DND-41 (cell line): Measurements from ENCODE around the gene MIGA1.
"Not testable (repeated sequence)": the region's sequence is repeated elsewhere in the genome, so short reads cannot be mapped to it uniquely, and the experiment has no call there.

Experiments used
- ATAC-seq: fragments of 200-7000 bp; cut with Tn5 transposase; 3 replicates; pipeline ENCODE4 v1.9.1; 2021; ENCODE audit warnings: low read depth; ENCODE audit not compliant: insufficient read depth
- DNase-seq: peaks from one replicate; pipeline ENCODE4 v3.0.0-alpha.2; 2020
- H2AFZ ChIP-seq: 2 replicates; pipeline ENCODE4 v1.6.0; 2012; ENCODE audit warnings: low read depth, low read length
- H3K27ac ChIP-seq: 2 replicates; pipeline ENCODE4 v1.5.1; 2012; ENCODE audit warnings: low read length, inconsistent platforms
- H3K27me3 ChIP-seq: fragments of 200-600 bp; sonication (generic); 2 replicates; pipeline ENCODE4 v1.6.0; 2012; ENCODE audit warnings: low read length, mild to moderate bottlenecking, inconsistent platforms; ENCODE audit not compliant: insufficient read depth, poor library complexity
- H3K36me3 ChIP-seq: 2 replicates; pipeline ENCODE4 v1.5.1; 2012; ENCODE audit warnings: low read length, inconsistent platforms; ENCODE audit not compliant: insufficient read depth
- H3K4me1 ChIP-seq: 2 replicates; pipeline ENCODE4 v1.5.1; 2012; ENCODE audit warnings: mild to moderate bottlenecking, low read length; ENCODE audit not compliant: insufficient read depth
- H3K4me2 ChIP-seq: 2 replicates; pipeline ENCODE4 v1.6.0; 2012; ENCODE audit warnings: mild to moderate bottlenecking, moderate library complexity, low read length, inconsistent platforms; ENCODE audit not compliant: insufficient read depth
- H3K4me3 ChIP-seq, 2 experiments: fragments of 200-600 bp in 1 of 2; shearing (Covaris generic) in 1 of 2; 2 replicates each; pipeline ENCODE4 v1.5.1; 2012 to 2016; ENCODE audit warnings: inconsistent platforms in 2 of 2, low read length in 2 of 2, mild to moderate bottlenecking in 2 of 2, low read depth in 1 of 2, moderate library complexity in 1 of 2
- H3K79me2 ChIP-seq: 2 replicates; pipeline ENCODE4 v1.6.0; 2012; ENCODE audit warnings: low read length, inconsistent platforms; ENCODE audit not compliant: insufficient read depth
- H3K9ac ChIP-seq: 2 replicates; pipeline ENCODE4 v1.6.0; 2012; ENCODE audit warnings: low read depth, mild to moderate bottlenecking, inconsistent platforms, low read length, moderate library complexity
- H3K9me3 ChIP-seq: 2 replicates; pipeline ENCODE4 v1.5.1; 2012; ENCODE audit warnings: low read length, moderate library complexity, mild to moderate bottlenecking, inconsistent platforms; ENCODE audit not compliant: insufficient read depth, severe bottlenecking
- H4K20me1 ChIP-seq: 2 replicates; pipeline ENCODE4 v1.6.0; 2012; ENCODE audit warnings: low read length; ENCODE audit not compliant: insufficient read depth
- EZH2 ChIP-seq: IDR thresholded peaks from 3 replicates; pipeline ENCODE4 v1.6.1; 2012; ENCODE audit warnings: borderline replicate concordance, low read depth, mild to moderate bottlenecking, moderate library complexity, low read length, inconsistent platforms; ENCODE audit not compliant: severe bottlenecking
- TF ChIP-seq, protein P1 (sequence below): IDR thresholded peaks from 2 replicates; pipeline ENCODE4 v1.5.1; 2012; ENCODE audit warnings: borderline replicate concordance, low read length, moderate library complexity, mild to moderate bottlenecking; ENCODE audit not compliant: poor library complexity, severe bottlenecking; ENCODE audit errors: extremely low read depth

The MIGA1 gene

DNA sequence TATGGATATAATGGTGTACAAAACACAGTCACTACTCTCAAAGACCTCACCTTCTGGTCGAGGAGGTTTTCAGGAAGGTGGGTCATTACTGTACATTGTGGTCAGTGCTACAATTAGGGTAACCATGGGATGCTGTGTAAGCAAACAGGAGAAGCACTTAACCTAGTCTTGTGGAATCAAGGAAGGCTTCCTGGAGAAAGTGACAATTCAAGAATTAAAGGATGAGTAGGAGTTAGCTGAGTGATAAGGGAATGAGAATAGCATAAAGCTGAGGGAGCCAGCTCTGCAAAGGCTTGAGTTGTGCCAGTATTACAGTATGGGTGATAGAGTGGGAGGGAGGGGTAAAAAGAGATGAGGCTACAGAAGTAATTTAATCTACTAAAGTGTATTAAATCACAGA lies 126.2 kb downstream of the MIGA1 start:
- DNase-seq: no peak
- Histone ChIP-seq H3K79me2 (no peaks in the 10 kb centered on the region), H3K27me3 (no peaks in the 10 kb centered on the region), H3K9me3 (no peaks in the 10 kb centered on the region), H3K4me1 (no peaks in the 10 kb centered on the region), H3K4me3 (no peak overlapping the region), H3K9ac (no peak overlapping the region), H3K27ac (no peak overlapping the region), H3K36me3 (no peaks in the 10 kb centered on the region), H2AFZ (no peak overlapping the region), H3K4me2 (no peak overlapping the region), H4K20me1 (no peaks in the 10 kb centered on the region)
- no peak for TF ChIP-seq EZH2
- TF ChIP-seq, protein P1, sequence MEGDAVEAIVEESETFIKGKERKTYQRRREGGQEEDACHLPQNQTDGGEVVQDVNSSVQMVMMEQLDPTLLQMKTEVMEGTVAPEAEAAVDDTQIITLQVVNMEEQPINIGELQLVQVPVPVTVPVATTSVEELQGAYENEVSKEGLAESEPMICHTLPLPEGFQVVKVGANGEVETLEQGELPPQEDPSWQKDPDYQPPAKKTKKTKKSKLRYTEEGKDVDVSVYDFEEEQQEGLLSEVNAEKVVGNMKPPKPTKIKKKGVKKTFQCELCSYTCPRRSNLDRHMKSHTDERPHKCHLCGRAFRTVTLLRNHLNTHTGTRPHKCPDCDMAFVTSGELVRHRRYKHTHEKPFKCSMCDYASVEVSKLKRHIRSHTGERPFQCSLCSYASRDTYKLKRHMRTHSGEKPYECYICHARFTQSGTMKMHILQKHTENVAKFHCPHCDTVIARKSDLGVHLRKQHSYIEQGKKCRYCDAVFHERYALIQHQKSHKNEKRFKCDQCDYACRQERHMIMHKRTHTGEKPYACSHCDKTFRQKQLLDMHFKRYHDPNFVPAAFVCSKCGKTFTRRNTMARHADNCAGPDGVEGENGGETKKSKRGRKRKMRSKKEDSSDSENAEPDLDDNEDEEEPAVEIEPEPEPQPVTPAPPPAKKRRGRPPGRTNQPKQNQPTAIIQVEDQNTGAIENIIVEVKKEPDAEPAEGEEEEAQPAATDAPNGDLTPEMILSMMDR: no peak
- no peak for ATAC-seq

- Histone ChIP-seq H3K9ac (no peak overlapping the region), H3K4me3 (no peak overlapping the region), H3K36me3 (no peaks in the 10 kb centered on the region), H3K27me3 (no peaks in the 10 kb centered on the region), H3K4me2 (no peak overlapping the region), H2AFZ (no peak overlapping the region), H3K4me1 (no peaks in the 10 kb centered on the region), H3K79me2 (no peaks in the 10 kb centered on the region), H3K9me3 (no peaks in the 10 kb centered on the region), H4K20me1 (no peaks in the 10 kb centered on the region), H3K27ac (no peak overlapping the region)
- DNase-seq (no peak), ATAC-seq (no peak)
- TF ChIP-seq EZH2: no peak
- TF ChIP-seq, protein P1: no peak
Observed at GRCh38 chr1:77906019-77906545, 126.6 kb downstream of the MIGA1 start.

DNA sequence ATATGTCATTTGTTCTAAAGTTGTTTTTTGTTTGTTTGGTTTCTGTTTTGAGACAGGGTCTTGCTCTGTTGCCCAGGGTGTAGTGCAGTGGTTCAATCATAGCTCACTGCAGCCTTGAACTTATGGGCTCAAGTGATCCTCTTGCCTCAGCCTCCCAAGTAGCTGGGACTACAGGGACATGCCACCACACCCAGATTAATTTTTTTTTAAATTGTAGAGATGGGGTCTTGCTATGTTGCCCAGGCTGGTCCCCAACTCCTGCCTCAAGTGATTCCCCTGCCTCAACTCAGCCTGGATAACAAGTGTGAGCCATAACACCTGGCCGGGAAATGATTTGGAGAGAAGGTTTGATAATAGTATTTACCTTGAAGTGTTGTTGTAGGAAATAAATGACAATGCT lies 127.2 kb downstream of the MIGA1 start:
- Histone ChIP-seq H4K20me1 (no peaks in the 10 kb centered on the region), H3K4me3 (no peak overlapping the region), H3K9me3 (no peaks in the 10 kb centered on the region), H3K79me2 (no peaks in the 10 kb centered on the region), H3K36me3 (no peaks in the 10 kb centered on the region), H3K9ac (no peak overlapping the region), H3K4me2 (no peak overlapping the region), H3K27me3 (no peaks in the 10 kb centered on the region), H3K27ac (no peak overlapping the region), H2AFZ (no peak overlapping the region), H3K4me1 (no peaks in the 10 kb centered on the region)
- ATAC-seq (no peak), DNase-seq (no peak)
- TF ChIP-seq, protein P1: no peak
- TF ChIP-seq EZH2: no peak

DNA sequence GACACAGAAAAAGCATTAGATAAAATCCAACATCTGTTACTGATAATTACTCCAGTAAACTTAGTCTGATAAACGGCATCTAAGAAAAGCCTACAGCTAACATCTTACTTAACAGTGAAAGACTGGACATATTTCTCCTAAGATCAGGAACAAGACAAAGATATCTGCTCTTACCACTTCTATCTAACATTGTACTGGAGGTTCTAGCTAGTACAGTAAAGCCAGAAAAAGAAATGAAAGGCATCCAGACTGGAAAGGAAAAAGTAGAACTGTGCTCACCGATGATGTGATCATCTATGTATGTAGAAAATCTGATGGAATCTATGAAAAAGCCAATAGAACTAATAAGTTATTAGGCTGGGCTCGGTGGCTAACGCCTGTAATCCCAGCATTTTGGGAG lies 130.7 kb downstream of the MIGA1 start:
- no peaks in the 10 kb centered on the region for H3K9me3 ChIP-seq
- H2AFZ ChIP-seq: no peak overlapping the region
- H3K36me3 ChIP-seq: no peaks in the 10 kb centered on the region
- H3K27me3 ChIP-seq: no peaks in the 10 kb centered on the region
- no peak overlapping the region for H3K9ac ChIP-seq
- no peaks in the 10 kb centered on the region for H3K4me1 ChIP-seq
- H3K4me2 ChIP-seq: no peak overlapping the region
- no peaks in the 10 kb centered on the region for H3K79me2 ChIP-seq
- no peak overlapping the region for H3K27ac ChIP-seq
- no peak overlapping the region for H3K4me3 ChIP-seq
- TF ChIP-seq, protein P1: no peak
- ATAC-seq (no peak), DNase-seq (no peak)
- no peaks in the 10 kb centered on the region for H4K20me1 ChIP-seq

DNA sequence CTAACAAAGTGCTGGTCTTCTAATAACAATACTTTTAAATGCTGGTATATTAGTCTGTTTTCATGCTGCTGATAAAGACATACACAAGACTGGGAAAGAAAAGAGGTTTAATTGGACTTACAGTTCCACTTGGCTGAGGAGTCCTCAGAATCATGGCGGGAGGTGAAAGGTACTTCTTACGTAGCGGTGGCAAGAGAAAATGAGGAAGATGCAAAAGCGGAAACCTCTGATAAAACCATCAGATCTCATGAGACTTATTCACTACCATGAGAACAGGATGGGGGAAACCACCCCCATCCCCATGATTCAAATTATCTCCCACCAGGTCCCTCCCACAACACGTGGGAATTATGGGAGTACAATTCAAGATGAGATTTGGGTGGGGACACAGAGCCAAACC lies 139.5 kb downstream of the MIGA1 start:
- H3K27me3 ChIP-seq, DNase-seq, H3K9me3 ChIP-seq, H4K20me1 ChIP-seq, H3K4me1 ChIP-seq, ATAC-seq, H2AFZ ChIP-seq, H3K36me3 ChIP-seq, H3K9ac ChIP-seq, H3K4me2 ChIP-seq, H3K4me3 ChIP-seq, H3K79me2 ChIP-seq, H3K27ac ChIP-seq: not testable (repeated sequence)
